Measurements from ENCODE around the gene SH3PXD2B. TPM values are rescaled to one million over a fixed set of nuclear protein-coding genes. Genes with fewer than 3 reads are reported as not detected.
"Not testable (repeated sequence)": the region's sequence is repeated elsewhere in the genome, so short reads cannot be mapped to it uniquely, and the experiment has no call there.

The SH3PXD2B gene
- total and polyA plus RNA-seq, 2 of the 4 experiments (the other 2 are of a cell fraction) = 8.2 to 14.4 TPM

- TF ChIP-seq RCOR1 (IDR thresholded peaks at IDR 0.05; ENCODE audit: insufficient replicate concordance, low read length) (no peak), POLR2A (IDR thresholded peaks at IDR 0.05; ENCODE audit: low read depth, low read length) (no peak)
These were observed 51.7 kb downstream of the SH3PXD2B start (continued) for GRCh38 chr5:172402531-172403188.

GRCh38 chr5:172402031-172402430 lies 52.3 kb downstream of the SH3PXD2B start:
- dilution Hi-C loops (cut with HindIII; ENCODE audit: low sequenced_read_pairs, unreplicated experiment); intact Hi-C loops (cut with micrococcal nuclease): not testable (repeated sequence)
- POLR2A ChIA-PET (ENCODE audit: unreplicated experiment) = interaction anchor here (0.6 kb wide), 1 partner anchor 14 kb away, joined by 3 read pairs; no protein-coding TSS in a partner anchor

More at GRCh38 chr5:172402031-172402430, 52.3 kb downstream of the SH3PXD2B start:
- H4K20me1 ChIP-seq (ENCODE audit: insufficient read depth, low read length); H3K4me2 ChIP-seq (ENCODE audit: low read depth, low read length); H3K9me3 ChIP-seq (ENCODE audit: control insufficient read depth, insufficient read depth, low read length); H3K4me1 ChIP-seq (ENCODE audit: control insufficient read depth, insufficient read depth, low read length); H2AK5ac ChIP-seq (ENCODE audit: low read depth, low read length); H3K27me3 ChIP-seq (ENCODE audit: control insufficient read depth, insufficient read depth, low read length); H2BK20ac ChIP-seq (ENCODE audit: low read depth, low read length); in situ Hi-C loops (cut with MboI; ENCODE audit: low sequenced_read_pairs); ATAC-seq (ENCODE audit: low read depth); H3K4me3 ChIP-seq (ENCODE audit: insufficient read depth, low read depth, low read length); H4K91ac ChIP-seq (ENCODE audit: insufficient read depth, low read depth, low read length); H4K5ac ChIP-seq (ENCODE audit: low read depth, low read length); H2BK120ac ChIP-seq (ENCODE audit: low read depth, low read length); H3K27ac ChIP-seq (ENCODE audit: insufficient read depth, low read length); DNase-seq; H2AK9ac ChIP-seq (replicated peaks; ENCODE audit: low read depth, low read length, poor library complexity); H3K9ac ChIP-seq (ENCODE audit: low read depth, low read length); CTCF ChIA-PET; H3K18ac ChIP-seq (ENCODE audit: low read depth, low read length); H4K8ac ChIP-seq (ENCODE audit: low read depth in 2 of 2, low read length in 2 of 2); BruUV-seq (replicated peaks); H3K14ac ChIP-seq (replicated peaks; ENCODE audit: low read depth, low read length); H2BK15ac ChIP-seq (ENCODE audit: low read depth, low read length); H3K56ac ChIP-seq (ENCODE audit: extremely low read depth, insufficient read depth, low read length); H3K4ac ChIP-seq (ENCODE audit: low read depth, low read length); H3K23ac ChIP-seq (ENCODE audit: low read depth, low read length); H2BK5ac ChIP-seq (ENCODE audit: low read depth, low read length, poor library complexity, severe bottlenecking); H2AFZ ChIP-seq (replicated peaks; ENCODE audit: low read length, poor library complexity); H3K9me1 ChIP-seq (ENCODE audit: insufficient read depth, low read length): not testable (repeated sequence)
- Histone ChIP-seq H3K36me3 (ENCODE audit: control insufficient read depth, insufficient read depth, low read length) (peaks cover 27% of the 10 kb centered on the region), H3K79me1 (ENCODE audit: low read depth in 1 of 2, low read length in 2 of 2) (peaks cover 6 to 21% of the 10 kb centered on the region in 2 experiments; a peak in 3 of 4 replicates)
- WGBS, 2 experiments (ENCODE audit: extremely low coverage in 2 of 2, insufficient read length in 1 of 2) = 80% methylated on average over 1 of the region's 6 CpGs; no CpG with 5 or more reads in 1 of the 2 experiments

Data from IMR-90 (cell line).